ENCODE measurements around the gene DHDDS.

- TF ChIP-seq POLR2AphosphoS5 (IDR thresholded peaks at IDR 0.05) (no peak), CTCF (IDR thresholded peaks at IDR 0.05) (no peak), POLR2A (IDR thresholded peaks at IDR 0.05) (no peak)
Measured at GRCh38 chr1:26459573-26460031, 27.5 kb downstream of the DHDDS start.
